GM12875 (cell line): ENCODE results near the gene COA8.
A peak's percentile ranks its signal among the peaks of the same experiment; 100 is the strongest.

Source experiments
- H3K4me3 ChIP-seq: one replicate; pipeline ENCODE4 v1.5.1; 2011; ENCODE audit warnings: low read depth, low read length, control low read depth
- CTCF ChIP-seq: IDR thresholded peaks from 2 replicates; pipeline ENCODE4 v1.5.1; 2011; ENCODE audit warnings: low read depth, mild to moderate bottlenecking, control low read depth, inconsistent platforms, low read length, moderate library complexity, borderline replicate concordance; ENCODE audit not compliant: insufficient read depth

The COA8 gene

GRCh38 chr14:103625356-103626095, 62.8 kb downstream of the COA8 start:
- no peak overlapping the region for H3K4me3 ChIP-seq
- TF ChIP-seq CTCF: no peak

- no peak overlapping the region for H3K4me3 ChIP-seq
- no peak for TF ChIP-seq CTCF
Observed at GRCh38 chr14:103626146-103626850, 63.5 kb downstream of the COA8 start.

GRCh38 chr14:103627073-103628025, 64.6 kb downstream of the COA8 start:
- TF ChIP-seq CTCF: no peak
- H3K4me3 ChIP-seq: no peak overlapping the region

- no peak for TF ChIP-seq CTCF
- H3K4me3 ChIP-seq: peak overlapping the region; percentile 84
Observed at GRCh38 chr14:103628221-103628683, 65.5 kb downstream of the COA8 start.

- peak within 1 kb of the TSS; percentile 84 for H3K4me3 ChIP-seq
Observed at GRCh38 chr14:103628684-103629502, 66.1 kb downstream of the COA8 start, which contains the start of gene KLC1. TSS of gene KLC1 (plus strand) at chr14:103629211. CDS start at chr14:103654565, 25,354 bp downstream.

More at GRCh38 chr14:103628684-103629502, 66.1 kb downstream of the COA8 start, which contains the start of gene KLC1:
- no peak for TF ChIP-seq CTCF
